Right atrium auricular region (tissue), 2 donors: ENCODE data around the gene ANKS1B. TPM values are rescaled to one million over a fixed set of nuclear protein-coding genes. Genes with fewer than 3 reads are reported as not detected.
"Not testable (repeated sequence)": the region's sequence is repeated elsewhere in the genome, so short reads cannot be mapped to it uniquely, and the experiment has no call there.

Experiments
- DNase-seq: peaks from one replicate; pipeline ENCODE4 v3.0.0-alpha.2; 2019; ENCODE audit warnings: low spot score
- H3K27ac ChIP-seq, 2 donors: fragments of 200-600 bp; sonication (generic); 1 replicate in 1 of 2; 2 replicates in 1 of 2; pipeline ENCODE4 v1.5.1; 2016 to 2019
- H3K27me3 ChIP-seq, 2 donors: fragments of 200-600 bp; sonication (generic); one replicate each; pipeline versions ENCODE4 v1.5.1 to v1.6.0; 2017 to 2019
- H3K36me3 ChIP-seq: fragments of 200-600 bp; sonication (generic); one replicate; pipeline ENCODE4 v1.5.1; 2016
- H3K4me1 ChIP-seq, 2 donors: fragments of 200-600 bp; sonication (generic); one replicate each; pipeline versions ENCODE4 v1.5.1 to v1.6.0; 2017 to 2019
- H3K4me3 ChIP-seq, 2 donors: fragments of 200-600 bp; sonication (generic); 1 replicate in 1 of 2; 2 replicates in 1 of 2; pipeline ENCODE4 v1.5.1; 2017 to 2019; ENCODE audit warnings: mild to moderate bottlenecking in 1 of 2, moderate library complexity in 1 of 2
- H3K9me3 ChIP-seq, 2 donors: fragments of 200-600 bp; sonication (generic); one replicate each; pipeline ENCODE4 v1.5.1; 2019
- total RNA-seq, 2 donors: library from RNA; depleted of rRNA; stranded (reverse); fragments of >200 nt; gene quantifications; one replicate each; pipeline ENCODE4 v1.1.0, GENCODE V29; 2016
- TF ChIP-seq, protein P1 (sequence below), 2 donors: fragments of 200-600 bp; sonication (generic); IDR thresholded peaks; one replicate each; pipeline ENCODE4 v1.5.1; 2019; ENCODE audit warnings: antibody characterized with exemption in 2 of 2

Gene ANKS1B
- total RNA-seq, 2 donors from 2014 or later = 2.4 to 3.1 TPM

DNA sequence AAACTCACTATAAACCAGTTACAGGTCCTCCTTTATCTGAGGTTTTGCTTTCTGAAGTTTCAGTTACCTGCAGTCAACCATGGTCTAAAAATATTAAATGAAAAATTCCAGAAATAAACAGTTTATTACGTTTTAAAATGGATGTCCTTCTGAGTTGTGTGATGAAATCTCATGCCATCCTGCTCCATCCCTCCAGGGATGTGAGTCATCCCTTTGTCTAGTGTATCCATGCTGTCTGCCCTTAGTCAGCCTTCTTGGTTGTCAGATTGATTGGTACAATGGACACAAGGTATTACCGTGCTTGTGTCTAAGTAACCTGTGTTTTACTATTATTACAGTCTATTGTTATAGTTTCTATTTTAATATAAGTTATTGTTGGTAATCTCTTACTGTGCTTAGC is 1011.3 kb downstream of the ANKS1B start:
- peaks cover 0 to 5% of the 10 kb centered on the region in 2 donors for H3K27me3 ChIP-seq
- H3K4me1 ChIP-seq = no peaks in the 10 kb centered on the region
- H3K36me3 ChIP-seq = no peaks in the 10 kb centered on the region
- TF ChIP-seq, protein P1, sequence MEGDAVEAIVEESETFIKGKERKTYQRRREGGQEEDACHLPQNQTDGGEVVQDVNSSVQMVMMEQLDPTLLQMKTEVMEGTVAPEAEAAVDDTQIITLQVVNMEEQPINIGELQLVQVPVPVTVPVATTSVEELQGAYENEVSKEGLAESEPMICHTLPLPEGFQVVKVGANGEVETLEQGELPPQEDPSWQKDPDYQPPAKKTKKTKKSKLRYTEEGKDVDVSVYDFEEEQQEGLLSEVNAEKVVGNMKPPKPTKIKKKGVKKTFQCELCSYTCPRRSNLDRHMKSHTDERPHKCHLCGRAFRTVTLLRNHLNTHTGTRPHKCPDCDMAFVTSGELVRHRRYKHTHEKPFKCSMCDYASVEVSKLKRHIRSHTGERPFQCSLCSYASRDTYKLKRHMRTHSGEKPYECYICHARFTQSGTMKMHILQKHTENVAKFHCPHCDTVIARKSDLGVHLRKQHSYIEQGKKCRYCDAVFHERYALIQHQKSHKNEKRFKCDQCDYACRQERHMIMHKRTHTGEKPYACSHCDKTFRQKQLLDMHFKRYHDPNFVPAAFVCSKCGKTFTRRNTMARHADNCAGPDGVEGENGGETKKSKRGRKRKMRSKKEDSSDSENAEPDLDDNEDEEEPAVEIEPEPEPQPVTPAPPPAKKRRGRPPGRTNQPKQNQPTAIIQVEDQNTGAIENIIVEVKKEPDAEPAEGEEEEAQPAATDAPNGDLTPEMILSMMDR (IDR thresholded peaks at IDR 0.05) = no peak
- no peak overlapping the region for H3K27ac ChIP-seq
- H3K4me3 ChIP-seq = no peak overlapping the region
- no peak for DNase-seq
- no peaks in the 10 kb centered on the region for H3K9me3 ChIP-seq

- H3K27me3 ChIP-seq = peaks cover 0 to 5% of the 10 kb centered on the region in 2 donors
- TF ChIP-seq, protein P1 (IDR thresholded peaks at IDR 0.05) = no peak
- DNase-seq = no peak
- H3K9me3 ChIP-seq = no peaks in the 10 kb centered on the region
- H3K4me1 ChIP-seq = no peaks in the 10 kb centered on the region
- H3K4me3 ChIP-seq = no peak overlapping the region
- no peaks in the 10 kb centered on the region for H3K36me3 ChIP-seq
- H3K27ac ChIP-seq = no peak overlapping the region
Observed at GRCh38 chr12:98970950-98971349, 1013.8 kb downstream of the ANKS1B start.

DNA sequence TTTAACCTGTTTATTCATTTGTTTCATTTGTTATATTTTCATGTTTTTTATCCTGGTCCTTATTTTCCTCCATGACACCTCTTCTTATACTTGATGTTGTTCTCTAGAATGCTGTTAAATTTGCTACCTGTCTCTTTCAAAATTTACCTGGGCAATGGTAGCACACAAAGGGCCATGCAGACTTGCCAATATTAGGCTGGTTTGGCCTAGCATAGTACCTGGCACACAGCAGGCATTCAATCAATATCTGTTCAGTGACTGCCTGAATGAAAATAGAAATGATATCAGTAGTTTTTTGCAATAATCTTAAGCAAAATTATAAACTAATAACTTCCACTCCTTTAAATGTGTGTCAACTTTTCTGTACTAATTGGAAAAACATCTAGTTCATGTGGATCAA is 1014.5 kb downstream of the ANKS1B start:
- DNase-seq = no peak
- H3K9me3 ChIP-seq = no peaks in the 10 kb centered on the region
- H3K4me3 ChIP-seq = no peak overlapping the region
- no peaks in the 10 kb centered on the region for H3K4me1 ChIP-seq
- H3K27me3 ChIP-seq = peaks cover 0 to 5% of the 10 kb centered on the region in 2 donors
- H3K27ac ChIP-seq = no peak overlapping the region
- H3K36me3 ChIP-seq = no peaks in the 10 kb centered on the region
- TF ChIP-seq, protein P1 (IDR thresholded peaks at IDR 0.05) = no peak

- Histone ChIP-seq H3K4me3 (no peak overlapping the region), H3K4me1 (no peaks in the 10 kb centered on the region), H3K27ac (no peak overlapping the region), H3K27me3 (peaks cover 0 to 5% of the 10 kb centered on the region in 2 donors), H3K9me3 (no peaks in the 10 kb centered on the region), H3K36me3 (no peaks in the 10 kb centered on the region)
- TF ChIP-seq, protein P1 (IDR thresholded peaks at IDR 0.05) = no peak
- no peak for DNase-seq
Observed at GRCh38 chr12:98968896-98969295, 1015.8 kb downstream of the ANKS1B start.

DNA sequence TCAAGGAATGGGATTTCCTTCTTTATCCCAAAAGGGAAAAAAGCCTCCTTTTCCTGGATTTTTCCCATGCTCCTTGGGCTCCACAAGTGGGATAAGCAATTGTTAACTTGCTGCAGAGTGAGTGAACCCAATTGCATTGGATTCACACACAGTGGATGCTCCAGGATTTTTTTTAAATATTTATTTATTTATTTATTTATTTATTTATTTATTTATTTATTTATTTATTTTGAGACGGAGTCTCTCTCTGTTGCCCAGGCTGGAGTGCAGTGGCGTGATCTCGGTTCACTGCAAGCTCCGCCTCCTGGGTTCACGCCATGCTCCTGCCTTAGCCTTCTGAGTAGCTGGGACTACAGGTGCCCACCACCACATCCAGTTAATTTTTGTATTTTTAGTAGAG is 1027.6 kb downstream of the ANKS1B start:
- H3K27ac ChIP-seq, H3K4me1 ChIP-seq, DNase-seq, H3K36me3 ChIP-seq, H3K27me3 ChIP-seq, H3K4me3 ChIP-seq: not testable (repeated sequence)
- H3K9me3 ChIP-seq = peaks cover 5 to 10% of the 10 kb centered on the region in 2 donors

- Histone ChIP-seq H3K9me3 (peaks cover under 1 to 2% of the 10 kb centered on the region in 2 donors), H3K36me3 (no peaks in the 10 kb centered on the region), H3K4me1 (no peaks in the 10 kb centered on the region), H3K27me3 (no peaks in the 10 kb centered on the region), H3K4me3 (no peak overlapping the region), H3K27ac (no peak overlapping the region)
- DNase-seq = no peak
- TF ChIP-seq, protein P1 (IDR thresholded peaks at IDR 0.05) = no peak
Observed at GRCh38 chr12:98955284-98955683, 1029.5 kb downstream of the ANKS1B start.
